BLaER1 (cell line): Measurements from ENCODE around the gene GLIPR2.

Experiments used
- H3K27ac ChIP-seq: shearing (Covaris generic); formaldehyde crosslinking; 2 replicates; pipeline ENCODE4 v1.8.1; 2022
- H3K27me3 ChIP-seq: shearing (Covaris generic); formaldehyde crosslinking; 2 replicates; pipeline ENCODE4 v1.8.1; 2022
- H3K36me3 ChIP-seq: shearing (Covaris generic); formaldehyde crosslinking; 2 replicates; pipeline ENCODE4 v1.8.1; 2022
- H3K4me1 ChIP-seq: shearing (Covaris generic); formaldehyde crosslinking; 2 replicates; pipeline ENCODE4 v1.8.1; 2022
- H3K4me2 ChIP-seq: shearing (Covaris generic); formaldehyde crosslinking; 2 replicates; pipeline ENCODE4 v1.8.1; 2022
- H3K4me3 ChIP-seq: shearing (Covaris generic); formaldehyde crosslinking; 2 replicates; pipeline ENCODE4 v1.8.1; 2022
- H3K9ac ChIP-seq: shearing (Covaris generic); formaldehyde crosslinking; 2 replicates; pipeline ENCODE4 v1.8.1; 2022
- H3K9me3 ChIP-seq: shearing (Covaris generic); formaldehyde crosslinking; 2 replicates; pipeline ENCODE4 v1.8.1; 2022
- H4K20me1 ChIP-seq: shearing (Covaris generic); formaldehyde crosslinking; 2 replicates; pipeline ENCODE4 v1.8.1; 2022
- Cebpa-rat ChIP-seq: shearing (Covaris generic); IDR thresholded peaks from 2 replicates; pipeline ENCODE4 v1.8.1; 2022

GLIPR2 gene

GRCh38 chr9:36101916-36102741 is 34.4 kb upstream of the GLIPR2 start:
- TF ChIP-seq Cebpa-rat: no peak
- H3K4me2 ChIP-seq: no peak overlapping the region
- no peaks in the 10 kb centered on the region for H4K20me1 ChIP-seq
- no peak overlapping the region for H3K4me3 ChIP-seq
- H3K9ac ChIP-seq: no peak overlapping the region
- H3K36me3 ChIP-seq: peaks cover 6% of the 10 kb centered on the region
- H3K9me3 ChIP-seq: no peaks in the 10 kb centered on the region
- no peaks in the 10 kb centered on the region for H3K27me3 ChIP-seq
- no peak overlapping the region for H3K27ac ChIP-seq
- H3K4me1 ChIP-seq: no peaks in the 10 kb centered on the region

GRCh38 chr9:36102742-36103495 is 33.6 kb upstream of the GLIPR2 start:
- H3K36me3 ChIP-seq: peaks cover 11% of the 10 kb centered on the region
- H3K4me2 ChIP-seq: no peak overlapping the region
- H3K27ac ChIP-seq: no peak overlapping the region

GRCh38 chr9:36109071-36109470 is 27.5 kb upstream of the GLIPR2 start:
- H3K4me1 ChIP-seq: no peaks in the 10 kb centered on the region

More at GRCh38 chr9:36102742-36103495, 33.6 kb upstream of the GLIPR2 start:
- Histone ChIP-seq H3K4me3 (no peak overlapping the region), H4K20me1 (no peaks in the 10 kb centered on the region), H3K27me3 (no peaks in the 10 kb centered on the region), H3K9ac (no peak overlapping the region), H3K4me1 (no peaks in the 10 kb centered on the region), H3K9me3 (no peaks in the 10 kb centered on the region)
- no peak for TF ChIP-seq Cebpa-rat

GRCh38 chr9:36110434-36110833 is 26.1 kb upstream of the GLIPR2 start:
- Histone ChIP-seq H3K27ac (no peak overlapping the region), H3K4me2 (no peak overlapping the region), H3K27me3 (no peaks in the 10 kb centered on the region), H3K9ac (no peak overlapping the region), H3K9me3 (no peaks in the 10 kb centered on the region), H3K4me3 (no peak overlapping the region), H3K4me1 (no peaks in the 10 kb centered on the region), H3K36me3 (peaks cover 55% of the 10 kb centered on the region), H4K20me1 (no peaks in the 10 kb centered on the region)
- no peak for TF ChIP-seq Cebpa-rat

More at GRCh38 chr9:36109071-36109470, 27.5 kb upstream of the GLIPR2 start:
- Histone ChIP-seq H3K9ac (no peak overlapping the region), H3K4me2 (no peak overlapping the region), H3K27me3 (no peaks in the 10 kb centered on the region), H3K27ac (no peak overlapping the region), H3K36me3 (peaks cover 59% of the 10 kb centered on the region), H3K9me3 (no peaks in the 10 kb centered on the region), H4K20me1 (no peaks in the 10 kb centered on the region), H3K4me3 (no peak overlapping the region)
- no peak for TF ChIP-seq Cebpa-rat

- Histone ChIP-seq H3K9me3 (no peaks in the 10 kb centered on the region), H4K20me1 (no peaks in the 10 kb centered on the region), H3K36me3 (peaks cover 63% of the 10 kb centered on the region), H3K9ac (no peak overlapping the region), H3K27ac (no peak overlapping the region), H3K4me2 (no peak overlapping the region), H3K4me1 (no peaks in the 10 kb centered on the region), H3K27me3 (no peaks in the 10 kb centered on the region), H3K4me3 (no peak overlapping the region)
- no peak for TF ChIP-seq Cebpa-rat
Observed at GRCh38 chr9:36112516-36112915, 24.0 kb upstream of the GLIPR2 start.

GRCh38 chr9:36113999-36114398 is 22.5 kb upstream of the GLIPR2 start:
- Histone ChIP-seq H3K9me3 (no peaks in the 10 kb centered on the region), H3K4me3 (no peak overlapping the region), H3K36me3 (peaks cover 64% of the 10 kb centered on the region), H3K27ac (no peak overlapping the region), H4K20me1 (no peaks in the 10 kb centered on the region), H3K27me3 (no peaks in the 10 kb centered on the region), H3K4me1 (no peaks in the 10 kb centered on the region), H3K9ac (no peak overlapping the region), H3K4me2 (no peak overlapping the region)
- TF ChIP-seq Cebpa-rat: no peak

- no peak overlapping the region for H3K27ac ChIP-seq
- no peak for TF ChIP-seq Cebpa-rat
- H3K4me3 ChIP-seq: no peak overlapping the region
- no peaks in the 10 kb centered on the region for H3K4me1 ChIP-seq
- no peaks in the 10 kb centered on the region for H3K9me3 ChIP-seq
- no peaks in the 10 kb centered on the region for H4K20me1 ChIP-seq
- no peaks in the 10 kb centered on the region for H3K27me3 ChIP-seq
- H3K4me2 ChIP-seq: no peak overlapping the region
- peaks cover 51% of the 10 kb centered on the region for H3K36me3 ChIP-seq
- no peak overlapping the region for H3K9ac ChIP-seq
Observed at GRCh38 chr9:36116593-36116992, 19.9 kb upstream of the GLIPR2 start.

- Histone ChIP-seq H3K9ac (no peak overlapping the region), H3K36me3 (peaks cover 54% of the 10 kb centered on the region), H3K4me1 (no peaks in the 10 kb centered on the region), H3K27ac (no peak overlapping the region), H3K4me3 (no peak overlapping the region), H3K27me3 (no peaks in the 10 kb centered on the region), H3K9me3 (no peaks in the 10 kb centered on the region), H3K4me2 (no peak overlapping the region), H4K20me1 (no peaks in the 10 kb centered on the region)
- no peak for TF ChIP-seq Cebpa-rat
Observed at GRCh38 chr9:36118201-36118600, 18.3 kb upstream of the GLIPR2 start.

GRCh38 chr9:36118706-36119105 is 17.8 kb upstream of the GLIPR2 start:
- Histone ChIP-seq H3K36me3 (peaks cover 57% of the 10 kb centered on the region), H4K20me1 (no peaks in the 10 kb centered on the region), H3K27me3 (no peaks in the 10 kb centered on the region), H3K9ac (no peak overlapping the region), H3K4me3 (no peak overlapping the region), H3K27ac (no peak overlapping the region), H3K4me1 (no peaks in the 10 kb centered on the region), H3K4me2 (no peak overlapping the region), H3K9me3 (no peaks in the 10 kb centered on the region)
- TF ChIP-seq Cebpa-rat: no peak

- Histone ChIP-seq H3K9me3 (no peaks in the 10 kb centered on the region), H3K36me3 (peaks cover 57% of the 10 kb centered on the region), H3K27ac (no peak overlapping the region), H3K4me2 (no peak overlapping the region), H3K4me1 (no peaks in the 10 kb centered on the region), H4K20me1 (no peaks in the 10 kb centered on the region), H3K4me3 (no peak overlapping the region), H3K27me3 (no peaks in the 10 kb centered on the region), H3K9ac (no peak overlapping the region)
- TF ChIP-seq Cebpa-rat: no peak
Observed at GRCh38 chr9:36119476-36119875, 17.1 kb upstream of the GLIPR2 start.
